Mesendoderm (in vitro differentiated cells): ENCODE results near the gene TRHDE.

ENCODE experiments used
- DNase-seq: peaks from one replicate; pipeline ENCODE4 v3.0.0; 2013
- H2AK5ac ChIP-seq: 2 replicates; pipeline ENCODE4 v1.6.1; 2013; ENCODE audit warnings: low read length, inconsistent platforms
- H2BK120ac ChIP-seq: 2 replicates; pipeline ENCODE4 v1.6.1; 2013; ENCODE audit warnings: low read depth, mild to moderate bottlenecking, low read length, moderate library complexity, mixed read lengths
- H2BK15ac ChIP-seq: replicated peaks from 2 replicates; pipeline ENCODE4 v1.6.1; 2013; ENCODE audit warnings: low read depth, mild to moderate bottlenecking, moderate library complexity
- H2BK5ac ChIP-seq: 2 replicates; pipeline ENCODE4 v1.6.1; 2013; ENCODE audit warnings: low read length, inconsistent platforms
- H3K18ac ChIP-seq: 2 replicates; pipeline ENCODE4 v1.6.1; 2013; ENCODE audit warnings: mild to moderate bottlenecking, low read length, mixed read lengths
- H3K23ac ChIP-seq: one replicate; pipeline ENCODE4 v1.6.1; 2013; ENCODE audit warnings: low read length
- H3K27ac ChIP-seq: 2 replicates; pipeline ENCODE4 v1.5.1; 2013; ENCODE audit warnings: low read depth, mild to moderate bottlenecking, inconsistent platforms, low read length, moderate library complexity
- H3K27me3 ChIP-seq: 2 replicates; pipeline ENCODE4 v1.6.1; 2013; ENCODE audit warnings: low read length, control low read depth, mild to moderate bottlenecking, inconsistent platforms; ENCODE audit not compliant: insufficient read depth, poor library complexity
- H3K36me3 ChIP-seq: 2 replicates; pipeline ENCODE4 v1.6.1; 2013; ENCODE audit warnings: low read length, inconsistent platforms; ENCODE audit not compliant: control insufficient read depth, insufficient read depth
- H3K4ac ChIP-seq: one replicate; pipeline ENCODE4 v1.6.1; 2013; ENCODE audit warnings: low read depth, mild to moderate bottlenecking, low read length, moderate library complexity
- H3K4me1 ChIP-seq: 2 replicates; pipeline ENCODE4 v1.6.1; 2013; ENCODE audit warnings: low read depth, low read length, inconsistent platforms; ENCODE audit not compliant: control insufficient read depth
- H3K4me2 ChIP-seq: 2 replicates; pipeline ENCODE4 v1.6.1; 2013; ENCODE audit warnings: low read length
- H3K4me3 ChIP-seq: 2 replicates; pipeline ENCODE4 v1.5.1; 2013; ENCODE audit warnings: mild to moderate bottlenecking, low read length
- H3K56ac ChIP-seq: one replicate; pipeline ENCODE4 v1.6.1; 2013; ENCODE audit warnings: low read length
- H3K79me1 ChIP-seq: 2 replicates; pipeline ENCODE4 v1.6.1; 2013; ENCODE audit warnings: low read length, inconsistent platforms
- H3K79me2 ChIP-seq: 2 replicates; pipeline ENCODE4 v1.6.1; 2013; ENCODE audit warnings: mild to moderate bottlenecking, low read length; ENCODE audit not compliant: control insufficient read depth, insufficient read depth
- H3K9ac ChIP-seq: 2 replicates; pipeline ENCODE4 v1.6.1; 2013; ENCODE audit warnings: low read length, inconsistent platforms
- H4K5ac ChIP-seq: one replicate; pipeline ENCODE4 v1.6.1; 2013; ENCODE audit warnings: low read length
- H4K8ac ChIP-seq: one replicate; pipeline ENCODE4 v1.6.1; 2013; ENCODE audit warnings: low read depth, mild to moderate bottlenecking, control low read depth, low read length, moderate library complexity
- WGBS: extraction: QIAGEN DNeasy Blood & Tissue Kit; methylation state at CpG from one replicate; pipeline ENCODE4 v1.1.7; 2013; ENCODE audit warnings: low lambda C conversion rate, missing lambda C conversion rate; ENCODE audit not compliant: insufficient coverage; ENCODE audit errors: extremely low coverage; 5-methylcytosine and 5-hydroxymethylcytosine counted together

Gene TRHDE

GRCh38 chr12:72432037-72432604, 160.0 kb downstream of the TRHDE start:
- Histone ChIP-seq H3K56ac (no peak overlapping the region), H3K79me1 (no peaks in the 10 kb centered on the region), H3K23ac (no peak overlapping the region), H4K8ac (no peak overlapping the region), H2AK5ac (no peak overlapping the region), H3K27me3 (no peaks in the 10 kb centered on the region), H2BK120ac (no peak overlapping the region), H4K5ac (no peak overlapping the region), H2BK15ac (no peak overlapping the region), H3K4me1 (no peaks in the 10 kb centered on the region), H3K36me3 (no peaks in the 10 kb centered on the region), H3K9ac (no peak overlapping the region), H3K4ac (no peak overlapping the region), H3K4me3 (no peak overlapping the region), H3K27ac (no peak overlapping the region), H3K4me2 (no peak overlapping the region), H2BK5ac (no peak overlapping the region), H3K18ac (no peak overlapping the region), H3K79me2 (no peaks in the 10 kb centered on the region)
- WGBS, result no CpG with 5 or more reads among the region's 7 CpGs
- DNase-seq, result no peak

GRCh38 chr12:72433298-72433697, 161.1 kb downstream of the TRHDE start:
- Histone ChIP-seq H4K5ac (no peak overlapping the region), H3K4me1 (no peaks in the 10 kb centered on the region), H3K4me3 (no peak overlapping the region), H2BK120ac (no peak overlapping the region), H3K18ac (no peak overlapping the region), H3K23ac (no peak overlapping the region), H2BK15ac (no peak overlapping the region), H3K36me3 (no peaks in the 10 kb centered on the region), H3K27ac (no peak overlapping the region), H3K9ac (no peak overlapping the region), H2AK5ac (no peak overlapping the region), H3K4ac (no peak overlapping the region), H3K56ac (no peak overlapping the region), H2BK5ac (no peak overlapping the region), H3K79me1 (no peaks in the 10 kb centered on the region), H4K8ac (no peak overlapping the region), H3K79me2 (no peaks in the 10 kb centered on the region), H3K27me3 (no peaks in the 10 kb centered on the region), H3K4me2 (no peak overlapping the region)
- no CpG with 5 or more reads among the region's 1 CpG for WGBS
- DNase-seq, result no peak

- H2BK15ac ChIP-seq, result no peak overlapping the region
Measured at GRCh38 chr12:72434999-72435398, 162.8 kb downstream of the TRHDE start.

GRCh38 chr12:72442217-72442616, 170.0 kb downstream of the TRHDE start:
- no peak overlapping the region for H3K4ac ChIP-seq
- no peaks in the 10 kb centered on the region for H3K79me2 ChIP-seq
- no peak overlapping the region for H2BK120ac ChIP-seq
- DNase-seq, result peak; percentile 60
- no peaks in the 10 kb centered on the region for H3K27me3 ChIP-seq
- no peak overlapping the region for H3K4me2 ChIP-seq
- H4K5ac ChIP-seq, result no peak overlapping the region
- no peaks in the 10 kb centered on the region for H3K4me1 ChIP-seq
- no peak overlapping the region for H3K23ac ChIP-seq
- H2AK5ac ChIP-seq, result no peak overlapping the region
- H3K18ac ChIP-seq, result no peak overlapping the region
- no peak overlapping the region for H3K56ac ChIP-seq
- H3K79me1 ChIP-seq, result no peaks in the 10 kb centered on the region
- H2BK5ac ChIP-seq, result no peak overlapping the region
- no peak overlapping the region for H3K4me3 ChIP-seq
- H2BK15ac ChIP-seq, result no peak overlapping the region
- no CpG with 5 or more reads among the region's 2 CpGs for WGBS
- no peaks in the 10 kb centered on the region for H3K36me3 ChIP-seq
- no peak overlapping the region for H4K8ac ChIP-seq
- H3K27ac ChIP-seq, result no peak overlapping the region
- no peak overlapping the region for H3K9ac ChIP-seq

More at GRCh38 chr12:72434999-72435398, 162.8 kb downstream of the TRHDE start:
- H3K9ac ChIP-seq, result no peak overlapping the region
- H3K4me2 ChIP-seq, result no peak overlapping the region
- H4K8ac ChIP-seq, result no peak overlapping the region
- no peak overlapping the region for H3K27ac ChIP-seq
- H3K36me3 ChIP-seq, result no peaks in the 10 kb centered on the region
- H3K79me1 ChIP-seq, result no peaks in the 10 kb centered on the region
- no peaks in the 10 kb centered on the region for H3K79me2 ChIP-seq
- H4K5ac ChIP-seq, result no peak overlapping the region
- H3K4ac ChIP-seq, result no peak overlapping the region
- no peak overlapping the region for H3K18ac ChIP-seq
- no peak for DNase-seq
- no peak overlapping the region for H3K4me3 ChIP-seq
- H2BK5ac ChIP-seq, result no peak overlapping the region
- no CpG with 5 or more reads among the region's 1 CpG for WGBS
- no peak overlapping the region for H3K56ac ChIP-seq
- no peak overlapping the region for H2AK5ac ChIP-seq
- no peaks in the 10 kb centered on the region for H3K4me1 ChIP-seq
- no peak overlapping the region for H3K23ac ChIP-seq
- no peak overlapping the region for H2BK120ac ChIP-seq
- H3K27me3 ChIP-seq, result no peaks in the 10 kb centered on the region

GRCh38 chr12:72444125-72444524, 172.0 kb downstream of the TRHDE start:
- H2BK15ac ChIP-seq, result no peak overlapping the region
- no peak overlapping the region for H3K18ac ChIP-seq
- H3K36me3 ChIP-seq, result no peaks in the 10 kb centered on the region
- no peak overlapping the region for H3K27ac ChIP-seq
- no peak overlapping the region for H3K4me3 ChIP-seq
- no peak overlapping the region for H3K4ac ChIP-seq
- H3K27me3 ChIP-seq, result no peaks in the 10 kb centered on the region
- H4K8ac ChIP-seq, result no peak overlapping the region
- no peak overlapping the region for H3K4me2 ChIP-seq
- H3K56ac ChIP-seq, result no peak overlapping the region
- H3K9ac ChIP-seq, result no peak overlapping the region
- no peaks in the 10 kb centered on the region for H3K79me2 ChIP-seq
- no peak overlapping the region for H2AK5ac ChIP-seq
- no peak overlapping the region for H3K23ac ChIP-seq
- no peaks in the 10 kb centered on the region for H3K4me1 ChIP-seq
- H3K79me1 ChIP-seq, result no peaks in the 10 kb centered on the region
- no peak overlapping the region for H4K5ac ChIP-seq
- no peak overlapping the region for H2BK120ac ChIP-seq
- no peak for DNase-seq
- H2BK5ac ChIP-seq, result no peak overlapping the region

- WGBS, result no CpG with 5 or more reads among the region's 2 CpGs
- Histone ChIP-seq H3K56ac (no peak overlapping the region), H4K8ac (no peak overlapping the region)
Measured at GRCh38 chr12:72444566-72444965, 172.4 kb downstream of the TRHDE start.

More at GRCh38 chr12:72444566-72444965, 172.4 kb downstream of the TRHDE start:
- no peak overlapping the region for H3K23ac ChIP-seq
- H2AK5ac ChIP-seq, result no peak overlapping the region
- no peak overlapping the region for H3K4ac ChIP-seq
- H3K79me1 ChIP-seq, result no peaks in the 10 kb centered on the region
- no peaks in the 10 kb centered on the region for H3K27me3 ChIP-seq
- no peaks in the 10 kb centered on the region for H3K4me1 ChIP-seq
- no peak for DNase-seq
- H3K18ac ChIP-seq, result no peak overlapping the region
- no peak overlapping the region for H3K9ac ChIP-seq
- H2BK15ac ChIP-seq, result no peak overlapping the region
- no peak overlapping the region for H4K5ac ChIP-seq
- H3K36me3 ChIP-seq, result no peaks in the 10 kb centered on the region
- no peak overlapping the region for H3K4me3 ChIP-seq
- H2BK5ac ChIP-seq, result no peak overlapping the region
- no peak overlapping the region for H3K4me2 ChIP-seq
- no peak overlapping the region for H2BK120ac ChIP-seq
- no peaks in the 10 kb centered on the region for H3K79me2 ChIP-seq
- no peak overlapping the region for H3K27ac ChIP-seq
